ENCODE data around the gene BAZ2B.

GRCh38 chr2:159489476-159489875, 126.9 kb downstream of the BAZ2B start:
- TF ChIP-seq CTCF (conservative IDR thresholded peaks at IDR 0.05; ENCODE audit: low read length) (no peak), EZH2phosphoT487 (IDR thresholded peaks at IDR 0.05; ENCODE audit: borderline replicate concordance, low read depth, low read length) (no peak)
